Muscle of back (tissue), 11 donors: Measurements from ENCODE around the gene GALNT5. TPM values are rescaled to one million over a fixed set of nuclear protein-coding genes. Genes with fewer than 3 reads are reported as not detected.
"Not testable (repeated sequence)": the region's sequence is repeated elsewhere in the genome, so short reads cannot be mapped to it uniquely, and the experiment has no call there.

Experiments
- DNase-seq, 3 donors: peaks; one replicate each; pipeline versions ENCODE4 v3.0.0 to v3.0.0-alpha.2; 2013
- polyA plus RNA-seq, 10 donors: library from polyadenylated mRNA; unstranded; fragments of 120-200 nt; gene quantifications; one replicate each; pipeline ENCODE4 v1.2.1, GENCODE V29; 2013; ENCODE audit not compliant: insufficient read length in 10 of 10

The GALNT5 gene
- polyA plus RNA-seq, 10 donors: 2.2 to 6.9 (median 3.3) TPM

- peak in 1 of 3 donors; percentile 84 for DNase-seq
Measured at GRCh38 chr2:157245846-157246764, 11.4 kb upstream of the GALNT5 start.

GRCh38 chr2:157246765-157247407, 10.6 kb upstream of the GALNT5 start:
- DNase-seq: no peak

- no peak for DNase-seq
Measured at GRCh38 chr2:157250836-157251235, 6.7 kb upstream of the GALNT5 start.

- DNase-seq: no peak
Measured at GRCh38 chr2:157251932-157252331, 5.6 kb upstream of the GALNT5 start.

- no peak for DNase-seq
Measured at GRCh38 chr2:157252529-157252928, 5.0 kb upstream of the GALNT5 start.

- no peak for DNase-seq
Measured at GRCh38 chr2:157254041-157254440, 3.5 kb upstream of the GALNT5 start.

GRCh38 chr2:157255746-157256145, 1.8 kb upstream of the GALNT5 start:
- DNase-seq: no peak

GRCh38 chr2:157256626-157257025, 879 bp upstream of the GALNT5 start:
- no peak for DNase-seq

GRCh38 chr2:157258520-157259326, 1.2 kb downstream of the GALNT5 start:
- DNase-seq: no peak

GRCh38 chr2:157259386-157259785, 1.9 kb downstream of the GALNT5 start:
- DNase-seq: no peak

- DNase-seq: no peak
Measured at GRCh38 chr2:157259960-157260359, 2.5 kb downstream of the GALNT5 start.

GRCh38 chr2:157260533-157261198, 3.2 kb downstream of the GALNT5 start:
- no peak for DNase-seq

- DNase-seq: peak; percentile 38 to 59 (median 49)
Measured at GRCh38 chr2:157261199-157261782, 3.8 kb downstream of the GALNT5 start.

GRCh38 chr2:157262248-157262647, 4.7 kb downstream of the GALNT5 start:
- no peak for DNase-seq

- DNase-seq: peak; percentile 43 to 76 (median 52)
Measured at GRCh38 chr2:157264099-157264498, 6.6 kb downstream of the GALNT5 start.

- no peak for DNase-seq
Measured at GRCh38 chr2:157265825-157266224, 8.3 kb downstream of the GALNT5 start.

GRCh38 chr2:157267476-157267875, 10.0 kb downstream of the GALNT5 start:
- no peak for DNase-seq

GRCh38 chr2:157269060-157269459, 11.6 kb downstream of the GALNT5 start:
- DNase-seq: no peak

- DNase-seq: no peak
Measured at GRCh38 chr2:157269922-157270321, 12.4 kb downstream of the GALNT5 start.

GRCh38 chr2:157271590-157272203, 14.2 kb downstream of the GALNT5 start:
- DNase-seq: no peak

GRCh38 chr2:157279311-157279710, 21.8 kb downstream of the GALNT5 start:
- DNase-seq: not testable (repeated sequence)
